Natural killer cell treated with Interleukin-12 subunit alpha and Interleukin-12 subunit beta and Interleukin-15 and Interleukin-18, amount 100 ng/mL, for 72 hours (primary cell): ENCODE data around the gene SAMHD1. TPM values are rescaled to one million over a fixed set of nuclear protein-coding genes. Genes with fewer than 3 reads are reported as not detected.
"Not testable (repeated sequence)": the region's sequence is repeated elsewhere in the genome, so short reads cannot be mapped to it uniquely, and the experiment has no call there.

ENCODE experiments used
- ATAC-seq, 2 donors: fragments of 150-1000 bp; cut with Tn5 transposase in 1 of 2; sonication (Bioruptor Pico), chemical (Tn5 transposase) in 1 of 2; 2 replicates each; pipeline ENCODE4 v1.10.0; 2021
- DNase-seq: peaks from one replicate; pipeline ENCODE4 v3.0.0; 2022; ENCODE audit warnings: low spot score
- H3K27ac Mint-ChIP-seq, 2 donors: 1 replicate in 1 of 2; 2 replicates in 1 of 2; pipeline ENCODE4 v1.8.0; 2022; ENCODE audit warnings: mixed read lengths in 2 of 2, mild to moderate bottlenecking in 1 of 2, moderate library complexity in 1 of 2
- H3K27me3 Mint-ChIP-seq, 2 donors: 1 replicate in 1 of 2; 2 replicates in 1 of 2; pipeline ENCODE4 v1.8.0; 2022; ENCODE audit warnings: mixed read lengths in 2 of 2
- H3K36me3 Mint-ChIP-seq: one replicate; pipeline ENCODE4 v1.8.0; 2022; ENCODE audit warnings: mixed read lengths
- H3K4me1 Mint-ChIP-seq, 2 donors: 1 replicate in 1 of 2; 2 replicates in 1 of 2; pipeline ENCODE4 v1.8.0; 2022; ENCODE audit warnings: low read depth in 2 of 2, mixed read lengths in 2 of 2, mild to moderate bottlenecking in 1 of 2
- H3K4me3 Mint-ChIP-seq: one replicate; pipeline ENCODE4 v1.8.0; 2022; ENCODE audit warnings: mixed read lengths
- H3K9me3 Mint-ChIP-seq: 2 replicates; pipeline ENCODE4 v1.8.0; 2022; ENCODE audit warnings: mixed read lengths
- total RNA-seq, 2 donors: library from RNA; stranded (reverse); gene quantifications; one replicate each; pipeline ENCODE4 v1.2.3, GENCODE V29; 2022

The SAMHD1 gene
- total RNA-seq, 2 donors from 2014 or later, result 74.9 to 86.0 TPM

- peak; percentile 84 for ATAC-seq
- Mint-ChIP-seq H3K27me3 (no peaks in the 10 kb centered on the region), H3K4me3 (no peak overlapping the region), H3K4me1 (peaks cover 6 to 12% of the 10 kb centered on the region in 2 donors), H3K36me3 (peaks cover 6% of the 10 kb centered on the region), H3K27ac (peak overlapping the region; percentile 21 to 72), H3K9me3 (no peaks in the 10 kb centered on the region)
- peak; percentile 76 for DNase-seq
These were observed 64.4 kb downstream of the SAMHD1 start for GRCh38 chr20:36886859-36887751.

DNA sequence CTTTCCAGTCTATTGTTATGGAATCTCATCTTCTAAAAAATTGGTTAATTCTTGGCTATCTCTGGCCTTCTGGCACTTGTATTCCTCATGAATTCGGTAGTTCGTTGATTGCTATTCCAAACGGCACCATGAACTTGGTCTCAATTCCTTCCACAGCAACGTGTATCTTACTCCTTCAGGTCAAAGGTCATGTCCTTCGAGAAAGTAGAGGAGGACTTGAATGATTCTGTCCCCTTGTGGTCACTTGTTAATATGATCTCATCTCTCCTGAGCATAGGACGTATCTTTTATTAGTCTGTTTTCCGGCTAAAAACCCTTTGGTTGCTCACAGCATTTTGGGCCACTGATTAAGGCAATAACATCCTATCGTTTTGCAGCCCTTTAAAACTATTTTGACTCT, 66.2 kb downstream of the SAMHD1 start:
- Mint-ChIP-seq H3K27me3 (no peaks in the 10 kb centered on the region), H3K4me3 (no peak overlapping the region), H3K36me3 (peaks cover 6% of the 10 kb centered on the region), H3K27ac (no peak overlapping the region), H3K4me1 (peaks cover 6 to 16% of the 10 kb centered on the region in 2 donors), H3K9me3 (no peaks in the 10 kb centered on the region)
- ATAC-seq, result no peak
- no peak for DNase-seq

- no peak for DNase-seq
- no peaks in the 10 kb centered on the region for H3K36me3 Mint-ChIP-seq
- no peak for ATAC-seq
- H3K4me1 Mint-ChIP-seq, result peaks cover 6 to 16% of the 10 kb centered on the region in 2 donors
- no peak overlapping the region for H3K27ac Mint-ChIP-seq
- H3K9me3 Mint-ChIP-seq, result no peaks in the 10 kb centered on the region
- no peak overlapping the region for H3K4me3 Mint-ChIP-seq
- H3K27me3 Mint-ChIP-seq, result no peaks in the 10 kb centered on the region
These were observed 67.5 kb downstream of the SAMHD1 start for GRCh38 chr20:36883977-36884535.

GRCh38 chr20:36881888-36882287, 69.6 kb downstream of the SAMHD1 start:
- peaks cover 5 to 9% of the 10 kb centered on the region in 2 donors for H3K4me1 Mint-ChIP-seq
- no peak overlapping the region for H3K4me3 Mint-ChIP-seq
- H3K36me3 Mint-ChIP-seq, result no peaks in the 10 kb centered on the region
- H3K9me3 Mint-ChIP-seq, result no peaks in the 10 kb centered on the region
- no peaks in the 10 kb centered on the region for H3K27me3 Mint-ChIP-seq
- H3K27ac Mint-ChIP-seq, result no peak overlapping the region
- no peak for DNase-seq
- peak; percentile 34 to 61 for ATAC-seq

DNA sequence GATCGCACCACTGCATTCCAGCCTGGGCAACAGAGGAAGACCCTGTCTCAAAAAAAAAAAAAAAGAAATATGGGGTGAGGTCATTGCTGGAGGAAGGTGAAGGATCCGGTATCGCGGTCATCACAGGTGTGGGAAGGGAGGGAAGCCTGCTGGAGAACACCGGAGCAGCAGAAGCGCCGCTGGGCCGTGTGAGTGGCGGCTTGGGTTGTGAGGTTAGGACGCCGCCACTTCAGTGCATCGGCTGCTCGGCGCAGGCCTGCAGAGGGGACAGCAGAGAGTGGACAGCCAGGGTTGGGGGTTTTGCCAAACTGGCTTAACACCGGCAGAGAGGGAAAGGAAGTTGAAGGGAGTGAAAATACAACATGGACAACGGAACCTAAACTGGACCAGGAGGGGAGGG, 70.2 kb downstream of the SAMHD1 start:
- H3K27ac Mint-ChIP-seq, result no peak overlapping the region
- DNase-seq (no peak), ATAC-seq (no peak)
- no peaks in the 10 kb centered on the region for H3K36me3 Mint-ChIP-seq
- no peak overlapping the region for H3K4me3 Mint-ChIP-seq
- peaks cover 3 to 6% of the 10 kb centered on the region in 2 donors for H3K4me1 Mint-ChIP-seq
- no peaks in the 10 kb centered on the region for H3K9me3 Mint-ChIP-seq
- no peaks in the 10 kb centered on the region for H3K27me3 Mint-ChIP-seq

DNA sequence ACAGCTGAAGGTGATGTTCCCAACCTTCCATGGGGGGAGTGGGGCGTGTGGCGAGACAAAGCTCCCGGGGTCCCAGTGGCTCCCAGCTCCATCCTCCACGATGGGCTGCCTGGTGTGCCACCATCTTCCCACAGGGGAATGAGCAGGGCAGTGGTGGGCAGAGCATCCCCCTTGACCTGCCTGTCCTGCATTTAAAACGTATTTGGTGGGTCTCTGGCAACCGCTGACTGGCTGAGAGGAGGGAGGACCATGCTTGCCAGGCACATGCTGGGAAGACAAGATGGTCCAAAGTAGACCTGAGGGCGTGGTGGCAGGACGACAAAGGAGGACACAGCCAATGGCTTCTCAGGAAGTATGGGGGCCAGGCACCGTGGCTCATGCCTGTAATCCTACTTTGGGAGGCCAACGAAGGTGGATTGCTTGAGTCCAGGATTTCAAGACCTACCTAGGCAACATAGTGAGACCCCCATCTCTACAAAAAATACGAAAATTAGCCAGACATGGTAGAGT, 70.7 kb downstream of the SAMHD1 start:
- Mint-ChIP-seq H3K27ac (no peak overlapping the region), H3K4me1 (peaks cover 3 to 7% of the 10 kb centered on the region in 2 donors), H3K27me3 (no peaks in the 10 kb centered on the region), H3K36me3 (no peaks in the 10 kb centered on the region), H3K4me3 (no peak overlapping the region), H3K9me3 (no peaks in the 10 kb centered on the region)
- no peak for DNase-seq
- no peak for ATAC-seq

- ATAC-seq (no peak), DNase-seq (no peak)
- no peaks in the 10 kb centered on the region for H3K9me3 Mint-ChIP-seq
- H3K36me3 Mint-ChIP-seq, result no peaks in the 10 kb centered on the region
- no peak overlapping the region for H3K4me3 Mint-ChIP-seq
- H3K4me1 Mint-ChIP-seq, result peaks cover 3 to 11% of the 10 kb centered on the region in 2 donors
- no peak overlapping the region for H3K27ac Mint-ChIP-seq
- no peaks in the 10 kb centered on the region for H3K27me3 Mint-ChIP-seq
These were observed 72.6 kb downstream of the SAMHD1 start for GRCh38 chr20:36878941-36879340.

GRCh38 chr20:36876473-36876833, 75.1 kb downstream of the SAMHD1 start:
- Mint-ChIP-seq H3K27ac (no peak overlapping the region), H3K4me1 (peaks cover 0 to 11% of the 10 kb centered on the region in 2 donors), H3K36me3 (no peaks in the 10 kb centered on the region), H3K9me3 (no peaks in the 10 kb centered on the region), H3K27me3 (no peaks in the 10 kb centered on the region), H3K4me3 (peak overlapping the region; percentile 0)
- ATAC-seq (no peak), DNase-seq (no peak)

DNA sequence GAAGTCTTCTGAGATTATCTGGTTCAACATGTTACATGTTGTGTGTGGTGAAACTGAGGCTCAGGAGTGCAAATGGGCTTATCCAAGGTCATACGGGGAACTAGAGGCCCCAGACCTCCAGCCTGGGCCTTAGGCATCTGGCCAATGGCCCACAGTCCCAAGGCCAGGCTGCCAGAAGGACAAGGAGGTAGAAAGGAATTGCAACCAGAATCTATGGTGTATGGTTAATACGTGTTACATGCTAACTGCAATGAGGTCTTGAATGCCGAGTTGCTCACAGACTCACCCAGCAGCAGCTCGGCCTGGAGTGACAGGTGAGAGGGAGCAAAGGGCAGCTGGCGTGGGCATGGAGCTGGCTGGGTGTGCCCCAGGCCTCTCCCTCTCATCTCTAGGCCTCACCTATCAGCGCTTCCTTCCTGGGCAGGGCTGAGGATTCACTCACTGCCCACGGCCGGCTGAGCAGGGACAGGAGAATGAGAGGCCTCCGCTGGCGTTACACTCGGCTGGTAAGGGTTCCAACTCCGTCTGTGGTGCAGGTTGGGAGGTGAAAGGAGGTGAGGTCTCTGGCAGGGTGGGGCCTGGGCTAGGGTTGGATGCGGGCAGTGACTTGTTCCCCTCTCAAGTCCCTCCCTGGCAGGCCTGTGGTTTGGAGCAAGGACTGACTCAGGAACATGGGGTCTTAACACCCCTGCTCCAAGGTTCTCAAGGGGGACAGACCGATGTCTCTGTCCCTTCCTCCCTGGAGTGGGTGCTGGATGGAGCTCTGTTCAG, 75.6 kb downstream of the SAMHD1 start, which contains the start of gene TLDC2:
Gene TLDC2 (plus strand): TSS at position 437 of the 771 bp plus-strand sequence. CDS start 37 bp downstream, at position 474.
- Mint-ChIP-seq H3K27ac (peak within 1 kb of the TSS in 1 of 2 donors; percentile 33), H3K27me3 (no peaks in the 10 kb centered on the region), H3K36me3 (no peaks in the 10 kb centered on the region), H3K9me3 (no peaks in the 10 kb centered on the region), H3K4me3 (peak within 1 kb of the TSS; percentile 0), H3K4me1 (peaks cover 0 to 11% of the 10 kb centered on the region in 2 donors)
- peak in 1 of 2 donors; percentile 15 for ATAC-seq
- DNase-seq, result no peak

DNA sequence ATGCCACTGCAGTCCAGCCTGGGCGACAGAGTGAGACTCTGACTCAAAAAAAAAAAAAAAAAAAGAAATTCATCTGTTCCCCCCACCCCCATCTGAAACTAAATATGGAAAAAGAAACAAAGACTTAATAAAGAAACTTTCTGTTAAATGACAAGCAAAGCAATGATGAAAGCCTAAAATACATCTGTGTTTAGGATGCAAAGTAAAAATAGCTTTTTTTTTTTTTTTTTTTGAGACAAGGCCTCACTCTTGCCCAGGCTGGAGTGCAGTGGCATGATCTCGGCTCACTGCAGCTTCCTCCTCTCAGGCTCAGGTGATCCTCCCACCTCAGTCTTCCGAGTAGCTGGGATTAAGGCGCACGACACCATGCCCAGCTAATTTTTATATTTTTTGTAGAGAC, 76.4 kb downstream of the SAMHD1 start:
- H3K9me3 Mint-ChIP-seq, H3K4me3 Mint-ChIP-seq, DNase-seq, H3K27me3 Mint-ChIP-seq, ATAC-seq, H3K36me3 Mint-ChIP-seq: not testable (repeated sequence)
- peaks cover 0 to 11% of the 10 kb centered on the region in 2 donors for H3K4me1 Mint-ChIP-seq
- peak overlapping the region in 1 of 2 donors; percentile 33 for H3K27ac Mint-ChIP-seq

DNA sequence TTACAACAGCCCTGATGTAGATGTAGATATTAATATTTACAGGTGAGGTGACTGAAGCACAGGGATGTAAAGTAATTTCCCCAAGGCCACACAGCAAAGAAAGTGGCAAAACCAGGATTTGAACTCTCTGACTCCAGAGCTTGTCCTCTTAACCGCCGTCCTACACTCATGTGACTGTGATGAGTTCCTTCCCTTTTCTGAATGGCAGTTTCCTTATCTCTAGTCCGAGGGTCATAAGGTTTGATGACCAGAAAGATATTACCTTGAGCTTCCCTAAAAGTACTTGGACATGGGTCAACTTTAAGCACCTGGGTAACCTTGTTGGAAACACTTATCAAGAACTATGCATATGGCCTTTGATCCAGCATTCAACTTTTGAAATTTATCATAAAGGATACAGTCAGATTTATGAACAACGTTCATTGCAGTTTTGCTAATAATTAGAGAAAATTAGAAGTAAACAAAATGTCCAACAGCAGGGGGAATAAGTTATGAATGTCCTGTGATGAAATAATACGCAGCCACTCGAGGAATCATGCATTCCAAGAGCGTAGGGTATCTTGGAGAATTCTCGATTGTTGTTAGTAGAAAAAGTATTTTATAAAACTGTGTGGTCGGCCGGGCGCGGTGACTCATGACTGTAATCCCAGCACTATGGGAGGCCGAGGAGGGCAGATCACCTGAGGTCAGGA, 77.9 kb downstream of the SAMHD1 start:
- DNase-seq (peak; percentile 35), ATAC-seq (no peak)
- Mint-ChIP-seq H3K9me3 (no peaks in the 10 kb centered on the region), H3K36me3 (no peaks in the 10 kb centered on the region), H3K27me3 (no peaks in the 10 kb centered on the region), H3K4me1 (peaks cover 0 to 11% of the 10 kb centered on the region in 2 donors), H3K27ac (no peak overlapping the region), H3K4me3 (no peak overlapping the region)

- Mint-ChIP-seq H3K9me3 (no peaks in the 10 kb centered on the region), H3K4me1 (peaks cover 0 to 11% of the 10 kb centered on the region in 2 donors), H3K27ac (no peak overlapping the region), H3K4me3 (no peak overlapping the region), H3K36me3 (no peaks in the 10 kb centered on the region), H3K27me3 (no peaks in the 10 kb centered on the region)
- peak in 1 of 2 donors; percentile 29 for ATAC-seq
- DNase-seq, result no peak
These were observed 78.7 kb downstream of the SAMHD1 start for GRCh38 chr20:36872852-36873251.
